GM19452 (cell line): ENCODE measurements around the gene MACROD2.
"Not testable (repeated sequence)": the region's sequence is repeated elsewhere in the genome, so short reads cannot be mapped to it uniquely, and the experiment has no call there.

Experiments used
- ATAC-seq: cut with Tn5 transposase; IDR thresholded peaks from one replicate; pipeline ENCODE4 v1.9.1; 2021; ENCODE audit not compliant: unreplicated experiment

MACROD2 gene

DNA sequence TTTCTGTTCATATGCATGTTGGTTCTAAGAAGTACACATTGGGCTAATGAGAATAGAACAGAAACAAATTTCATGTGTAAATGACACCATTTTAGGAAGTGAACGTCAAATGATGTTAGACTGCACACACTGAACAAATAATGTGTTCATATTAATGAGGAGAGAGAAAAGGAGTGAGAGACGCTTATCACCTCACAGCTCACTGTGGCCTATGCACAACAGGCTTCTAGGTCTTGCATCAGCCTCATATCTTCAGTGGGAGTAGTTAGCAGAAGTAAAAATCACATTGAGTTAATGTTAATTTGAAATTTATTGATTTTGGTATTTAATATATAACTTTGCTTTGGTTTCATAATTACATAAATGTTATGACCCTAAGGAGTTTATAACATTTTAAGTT, 454.9 kb downstream of the MACROD2 start:
- ATAC-seq, result no peak

DNA sequence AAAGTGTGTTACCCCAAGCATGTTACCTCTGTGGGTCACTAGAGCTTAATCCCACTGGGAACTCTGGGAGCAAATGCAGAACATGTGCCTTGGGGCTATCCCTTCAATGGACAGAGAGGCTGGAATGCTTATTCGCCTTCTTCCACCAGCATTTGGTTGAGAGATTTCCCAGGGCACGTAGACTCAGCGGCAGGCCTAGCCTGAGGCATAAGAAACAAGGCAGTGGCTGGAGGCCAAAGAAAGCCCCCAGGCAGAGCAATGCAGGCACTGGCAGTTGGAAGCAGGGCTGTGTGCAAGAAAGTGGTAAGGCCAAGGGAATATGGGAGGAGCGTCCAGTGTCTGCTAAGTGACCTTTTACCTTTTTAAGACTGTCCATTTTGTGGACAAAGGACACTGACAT, 456.1 kb downstream of the MACROD2 start:
- no peak for ATAC-seq

DNA sequence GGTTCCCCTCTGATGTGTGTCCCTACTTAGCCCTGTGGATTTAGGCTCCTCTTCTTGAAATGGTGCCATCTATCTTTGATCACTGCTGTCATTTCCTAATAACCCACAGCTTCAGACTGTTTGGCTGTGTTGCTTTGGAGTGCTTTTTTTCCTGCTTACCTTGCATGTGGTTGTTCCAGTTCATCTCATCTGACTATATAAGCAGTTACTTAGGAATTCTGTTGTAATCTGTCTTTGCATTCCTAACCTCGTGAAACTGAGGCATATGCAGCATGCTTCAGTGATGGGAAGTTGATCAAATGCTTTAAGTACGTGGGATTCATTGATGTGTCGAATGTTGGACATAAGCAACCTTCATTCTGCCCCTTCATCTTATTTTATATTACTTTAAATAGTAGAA, 457.9 kb downstream of the MACROD2 start:
- no peak for ATAC-seq

DNA sequence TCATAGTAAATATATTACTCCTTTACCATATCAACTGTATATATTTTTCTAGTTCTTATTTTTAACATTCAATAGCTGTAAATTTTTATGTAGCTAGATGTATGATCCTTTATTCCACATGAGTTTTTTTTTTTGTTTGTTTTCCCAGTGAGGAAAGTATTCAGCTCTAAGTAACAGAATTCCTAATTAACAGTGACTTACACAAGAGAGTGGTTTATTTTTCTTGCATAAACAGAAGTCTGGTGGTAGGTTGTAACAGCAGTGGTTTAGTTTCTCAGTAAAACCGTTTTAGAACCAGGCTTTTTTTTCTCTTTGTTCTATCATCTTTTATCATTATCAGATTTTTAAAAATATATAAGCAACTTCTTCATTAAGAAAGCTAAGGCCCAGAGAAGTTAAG, 459.0 kb downstream of the MACROD2 start:
- ATAC-seq, result no peak

DNA sequence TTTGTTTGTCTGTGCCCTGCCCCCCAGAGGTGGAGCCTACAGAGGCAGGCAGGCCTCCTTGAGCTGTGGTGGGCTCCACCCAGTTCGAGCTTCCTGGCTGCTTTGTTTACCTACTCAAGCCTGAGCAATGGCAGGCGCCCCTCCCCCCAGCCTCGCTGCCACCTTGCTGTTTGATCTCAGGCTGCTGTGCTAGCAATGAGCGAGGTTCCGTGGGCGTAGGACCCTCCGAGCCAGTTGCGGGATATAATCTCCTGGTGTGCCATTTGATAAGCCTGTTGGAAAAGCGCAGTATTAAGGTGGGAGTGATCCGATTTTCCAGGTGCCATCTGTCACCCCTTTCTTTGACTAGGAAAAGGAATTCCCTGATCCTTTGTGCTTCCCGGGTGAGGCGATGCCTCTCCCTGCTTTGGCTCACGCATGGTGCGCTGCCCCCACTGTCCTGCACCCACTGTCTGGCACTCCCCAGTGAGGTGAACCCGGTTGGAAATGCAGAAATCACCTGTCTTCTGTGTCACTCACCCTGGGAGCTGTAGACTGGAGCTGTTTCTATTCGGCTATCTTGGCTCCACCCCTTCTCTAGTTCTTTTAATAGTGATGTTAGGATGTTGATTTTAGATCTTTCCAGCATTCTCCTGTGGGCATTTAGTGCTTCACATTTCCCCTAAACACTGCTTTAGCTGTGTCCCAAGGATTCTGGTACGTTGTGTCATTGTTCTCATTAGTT, 471.9 kb downstream of the MACROD2 start:
- ATAC-seq, result not testable (repeated sequence)

DNA sequence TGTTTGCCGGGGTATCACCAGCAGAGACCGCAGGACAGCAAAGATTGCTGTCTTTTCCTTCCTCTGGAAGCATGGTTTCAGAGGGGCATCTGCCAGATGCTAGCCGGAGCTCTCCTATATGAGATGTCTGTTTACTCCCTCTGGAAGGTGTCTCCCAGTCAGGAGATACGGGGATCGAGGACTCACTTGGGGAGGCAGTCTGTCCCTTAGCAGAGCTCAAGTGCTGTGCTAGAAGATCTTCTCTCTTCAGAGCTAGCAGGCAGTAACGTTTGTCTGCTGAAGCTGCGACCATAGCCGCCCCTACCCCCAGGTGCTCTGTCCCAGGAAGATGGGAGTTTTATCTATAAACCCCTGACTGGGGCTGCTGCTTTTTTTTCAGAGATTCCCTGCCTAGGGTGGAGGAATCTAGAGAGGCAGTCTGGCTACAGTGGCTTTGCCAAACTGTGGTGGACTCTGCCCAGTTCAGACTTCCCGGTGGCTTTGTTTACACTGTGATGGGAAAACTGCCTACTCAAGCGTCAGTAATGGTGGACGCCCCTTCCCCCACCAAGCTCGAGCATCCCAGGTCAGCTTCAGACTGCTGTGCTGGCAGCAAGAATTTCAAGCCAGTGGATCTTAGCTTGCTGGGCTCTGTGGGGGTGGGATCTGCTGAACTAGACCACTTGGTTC, 475.0 kb downstream of the MACROD2 start:
- ATAC-seq, result no peak

DNA sequence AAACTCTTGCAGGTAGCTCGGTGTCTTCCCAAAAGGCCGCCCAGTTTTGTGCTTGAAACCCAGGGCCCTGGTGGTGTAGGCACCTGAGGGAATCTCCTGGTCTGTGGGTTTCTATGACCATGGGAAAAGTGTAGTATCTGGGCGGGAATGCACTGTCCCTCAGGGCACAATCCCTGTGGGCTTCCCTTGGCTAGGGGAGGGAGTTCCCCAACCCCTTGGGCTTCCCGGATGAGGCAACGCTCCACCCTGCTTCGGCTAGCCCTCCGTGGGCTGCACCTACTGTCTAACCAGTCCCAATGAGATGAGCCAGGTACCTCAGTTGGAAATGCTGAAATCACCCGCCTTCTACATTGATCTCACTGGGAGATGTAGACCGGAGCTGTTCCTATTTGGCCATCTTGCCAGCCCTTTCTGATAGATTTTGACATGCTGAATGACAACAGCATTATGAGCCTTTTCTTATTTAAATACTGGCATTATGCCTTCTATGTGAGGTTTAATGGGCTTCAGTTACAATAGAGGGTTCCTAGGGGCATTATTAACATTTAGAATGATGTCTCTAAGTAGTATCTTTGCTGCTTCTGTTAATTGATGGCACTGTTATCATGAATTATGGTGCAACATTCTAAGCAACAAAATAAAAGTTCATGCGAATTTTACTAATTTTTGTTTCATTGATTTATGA, 475.8 kb downstream of the MACROD2 start:
- ATAC-seq, result no peak

DNA sequence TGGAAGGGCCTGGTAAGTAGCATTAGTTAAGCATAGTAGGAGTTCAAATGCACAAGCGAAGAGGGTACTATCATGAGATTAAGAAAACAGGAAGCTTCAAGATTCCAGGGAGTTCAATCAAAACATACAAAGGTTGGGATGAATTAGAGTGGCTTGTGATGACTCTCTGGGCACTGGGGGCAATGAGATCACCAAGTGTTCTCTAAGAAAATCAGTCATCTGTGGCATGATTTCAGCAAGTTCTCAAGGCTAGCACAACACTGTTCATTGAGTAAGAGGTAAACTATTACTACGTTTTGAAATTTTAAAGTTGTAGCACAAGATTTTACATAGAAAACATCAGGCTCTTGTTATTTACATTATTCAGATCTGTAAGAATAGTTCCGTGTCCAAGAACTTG, 481.8 kb downstream of the MACROD2 start:
- ATAC-seq, result no peak

DNA sequence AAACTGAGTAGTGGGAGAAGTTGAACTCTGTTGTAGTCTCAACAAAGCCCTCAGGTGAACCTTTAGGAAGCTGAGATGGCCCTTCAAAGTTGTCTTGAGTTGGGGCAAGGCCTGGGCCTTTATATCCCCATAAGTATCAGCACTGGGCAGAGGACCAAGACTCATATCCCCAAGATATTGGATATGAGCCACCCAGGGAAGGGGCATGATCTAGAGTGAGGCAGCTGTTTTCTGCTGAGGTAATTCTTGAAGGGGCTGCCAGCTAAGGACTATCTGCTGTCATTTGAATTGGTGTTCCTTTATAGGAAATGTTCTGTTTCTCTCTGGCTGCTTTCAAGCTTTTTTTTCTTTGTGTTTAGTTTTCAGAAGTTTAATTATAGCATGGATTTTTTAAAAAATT, 482.8 kb downstream of the MACROD2 start:
- ATAC-seq, result no peak

DNA sequence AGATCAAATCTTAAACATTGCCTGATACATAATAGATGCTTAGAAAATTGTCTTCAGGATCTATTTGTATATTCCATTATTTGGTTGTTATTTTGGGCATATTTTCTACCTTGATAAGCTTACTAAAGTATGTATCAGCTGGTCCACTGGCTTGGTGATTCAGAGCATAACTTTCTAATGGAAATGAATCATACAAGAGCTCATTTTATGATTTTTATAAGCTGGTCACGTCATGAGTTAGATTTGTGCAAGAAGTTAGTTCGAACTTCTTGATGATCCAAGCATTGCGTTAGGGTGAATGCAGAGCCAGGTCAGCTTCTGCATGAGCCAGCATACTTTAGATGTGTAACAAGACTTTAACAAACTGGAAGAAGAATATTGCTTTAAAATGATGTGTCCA, 486.5 kb downstream of the MACROD2 start:
- no peak for ATAC-seq

DNA sequence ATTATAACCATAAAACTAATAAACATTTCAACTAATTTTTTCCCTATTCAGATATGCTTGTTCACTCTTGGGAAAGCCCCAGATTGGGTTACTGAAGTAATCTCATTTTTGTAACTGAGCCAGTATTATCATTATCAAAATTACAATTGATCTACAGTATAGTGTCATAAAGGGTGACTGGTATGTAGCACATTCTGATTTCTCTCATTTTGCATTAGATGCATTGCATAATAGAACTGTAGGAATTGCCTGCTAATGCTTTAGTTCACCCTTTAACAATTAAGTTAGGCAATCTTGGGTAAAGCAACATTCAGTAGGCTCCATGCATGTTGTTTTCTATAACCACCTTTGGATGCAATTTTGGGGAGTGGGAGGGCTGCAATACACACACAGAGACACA, 492.9 kb downstream of the MACROD2 start:
- no peak for ATAC-seq

DNA sequence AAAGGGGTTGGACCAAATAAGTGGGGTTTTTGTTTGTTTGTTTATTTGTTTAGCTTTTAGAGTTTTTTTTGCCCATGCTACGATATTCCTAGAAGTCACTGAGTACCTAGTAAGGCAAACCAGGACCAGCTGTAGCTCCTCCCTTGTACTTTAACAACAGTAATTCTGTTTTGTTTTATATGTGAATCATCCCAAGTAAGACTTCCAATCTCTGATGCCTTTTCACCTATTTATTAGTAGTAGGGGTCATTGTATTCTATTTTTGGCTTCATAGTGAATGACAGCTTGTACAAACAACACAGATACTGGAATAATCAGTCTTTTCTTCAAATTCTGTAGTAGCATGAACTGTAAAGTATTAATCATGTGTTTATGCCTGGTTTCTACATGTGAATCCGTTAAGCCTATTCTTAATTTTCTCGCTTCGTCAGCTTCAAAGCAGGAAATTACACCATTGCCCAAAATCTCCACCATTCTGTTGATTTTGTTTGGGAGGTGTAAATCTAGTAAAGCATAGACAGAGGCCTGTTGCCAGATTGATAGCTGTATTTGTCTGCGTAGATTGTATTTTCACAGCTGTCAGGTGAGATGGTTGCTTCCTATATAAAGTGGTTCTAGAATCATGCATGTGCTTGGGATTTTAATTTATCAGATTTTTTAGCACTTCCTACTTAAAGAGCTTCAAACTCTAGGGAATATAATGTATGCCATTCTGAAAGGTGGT, 493.6 kb downstream of the MACROD2 start:
- ATAC-seq, result no peak

DNA sequence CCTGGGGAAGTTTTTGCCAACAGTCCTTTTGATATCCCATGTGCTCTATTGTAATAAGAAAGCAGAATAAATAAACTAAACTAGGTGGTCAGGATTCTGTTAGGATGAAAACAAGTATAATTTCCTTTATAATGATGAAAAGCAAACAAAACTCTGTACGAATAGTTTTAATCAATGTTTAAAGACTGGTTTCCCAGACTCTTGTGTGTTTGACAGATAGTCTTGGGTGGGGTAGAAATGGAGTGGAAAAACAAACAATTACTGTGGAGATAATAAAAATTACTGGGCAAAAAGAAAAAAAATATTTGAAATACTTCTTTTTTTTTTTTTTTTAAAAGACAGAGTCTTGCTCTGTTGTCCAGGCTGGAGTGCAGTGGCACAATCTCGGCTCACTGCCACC, 494.2 kb downstream of the MACROD2 start:
- no peak for ATAC-seq

DNA sequence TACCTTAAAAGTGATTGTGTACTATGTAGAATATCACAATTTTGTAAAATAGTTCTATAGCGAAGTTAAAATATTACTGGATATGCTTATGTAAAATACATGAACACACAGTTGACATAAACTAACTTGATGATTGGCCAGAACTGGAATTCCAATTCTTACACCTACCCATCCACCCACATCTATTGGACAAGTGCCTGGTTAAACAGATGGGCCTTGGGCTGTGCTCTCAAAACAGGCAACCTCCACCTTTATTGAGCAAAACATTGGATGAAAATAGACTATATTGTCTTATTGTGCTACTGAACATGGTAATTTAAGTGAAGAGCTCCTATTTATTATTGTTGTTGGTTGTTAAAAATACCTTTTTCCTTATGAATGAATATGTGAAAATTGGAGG, 496.1 kb downstream of the MACROD2 start:
- no peak for ATAC-seq

DNA sequence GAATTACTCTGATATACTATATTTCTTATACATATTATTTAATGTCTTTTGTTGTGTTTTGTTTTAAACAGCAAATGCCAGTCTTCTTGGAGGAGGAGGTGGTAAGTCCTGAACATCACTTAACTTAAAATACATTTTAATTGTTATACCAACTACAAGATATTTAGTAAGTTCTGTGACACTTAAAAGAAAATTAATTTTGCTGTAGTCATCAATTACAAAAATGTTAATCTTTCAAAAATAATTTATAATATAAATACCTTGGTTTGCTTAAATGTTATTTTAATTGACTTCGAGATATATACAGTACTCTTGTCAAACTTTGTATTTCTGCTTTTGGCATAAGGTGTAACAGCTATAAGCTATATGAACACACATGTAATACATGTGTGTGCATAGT, 498.1 kb downstream of the MACROD2 start:
- no peak for ATAC-seq

DNA sequence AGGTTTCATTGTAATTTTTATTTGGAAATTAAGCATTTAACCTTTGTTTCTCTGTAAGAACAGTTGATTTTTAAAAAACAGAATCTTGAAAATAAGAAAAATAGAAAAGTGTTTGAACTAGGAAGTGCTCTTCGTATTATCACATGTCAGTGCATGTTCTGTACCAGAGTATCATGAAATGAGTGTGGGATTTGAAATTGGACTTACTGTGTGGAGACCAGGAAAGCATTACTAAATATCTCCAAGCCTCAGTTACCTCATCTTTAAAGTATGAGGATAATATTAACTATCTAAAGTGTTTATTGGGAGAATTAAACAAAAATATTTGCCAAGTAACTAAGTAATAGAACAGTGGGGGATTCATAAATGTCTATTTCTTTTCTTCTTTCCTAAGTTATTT, 499.0 kb downstream of the MACROD2 start:
- ATAC-seq, result no peak

DNA sequence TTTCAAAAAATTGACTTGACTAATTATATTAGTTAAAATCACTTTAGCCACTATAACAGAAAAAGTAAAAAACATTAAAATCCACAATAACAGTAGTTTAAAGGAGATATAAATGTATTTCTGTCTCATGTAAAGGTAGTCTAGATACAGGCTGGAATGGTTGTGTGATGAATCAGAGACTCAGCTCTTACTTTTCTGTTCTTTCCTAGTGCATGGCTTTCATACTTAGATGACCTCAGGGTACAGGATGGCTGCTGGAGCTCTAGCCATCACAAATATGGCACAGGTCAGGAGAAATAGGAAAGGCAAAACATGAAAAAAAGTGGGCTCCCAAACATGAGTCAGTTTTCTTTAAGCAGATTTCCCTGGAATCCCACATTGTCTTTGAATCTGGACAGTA, 499.8 kb downstream of the MACROD2 start:
- no peak for ATAC-seq

DNA sequence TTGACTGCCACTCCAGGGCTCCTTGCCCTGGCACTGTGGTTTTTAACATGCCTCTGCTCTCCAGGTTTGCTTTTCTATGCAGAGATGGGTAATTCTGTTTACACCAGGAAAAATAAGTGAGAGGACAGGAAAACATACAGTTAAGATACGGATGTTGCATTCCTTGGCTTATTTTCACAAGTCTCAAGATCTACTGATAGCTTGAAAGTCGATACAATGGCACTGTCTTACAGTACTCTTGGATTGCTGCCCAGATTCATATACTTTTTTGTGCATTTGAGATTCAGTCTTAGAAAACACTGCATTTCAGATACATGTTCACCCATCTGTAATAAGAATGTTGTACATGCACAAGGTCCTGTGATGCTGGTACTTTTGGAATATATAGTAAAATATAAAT, 501.7 kb downstream of the MACROD2 start:
- ATAC-seq, result no peak

DNA sequence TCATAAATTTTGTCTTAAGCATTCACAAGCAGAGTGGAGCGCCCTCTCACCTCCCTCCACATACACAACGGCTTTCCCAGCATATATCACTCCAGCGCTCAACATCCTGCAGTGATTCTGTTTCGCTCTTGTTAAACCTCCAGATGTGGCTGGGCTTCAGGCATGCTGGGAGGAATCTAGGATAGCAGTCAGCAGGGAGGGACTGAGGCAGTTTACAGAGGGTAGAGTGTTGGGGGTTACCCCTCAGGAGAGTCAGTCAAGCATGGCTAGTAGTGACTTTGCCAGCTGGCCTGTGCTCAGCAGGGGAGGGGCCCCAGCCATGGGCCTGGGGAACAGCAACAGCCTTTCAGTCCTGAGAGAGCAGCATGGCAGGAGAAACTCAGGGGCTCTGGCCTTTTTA, 503.5 kb downstream of the MACROD2 start:
- no peak for ATAC-seq

DNA sequence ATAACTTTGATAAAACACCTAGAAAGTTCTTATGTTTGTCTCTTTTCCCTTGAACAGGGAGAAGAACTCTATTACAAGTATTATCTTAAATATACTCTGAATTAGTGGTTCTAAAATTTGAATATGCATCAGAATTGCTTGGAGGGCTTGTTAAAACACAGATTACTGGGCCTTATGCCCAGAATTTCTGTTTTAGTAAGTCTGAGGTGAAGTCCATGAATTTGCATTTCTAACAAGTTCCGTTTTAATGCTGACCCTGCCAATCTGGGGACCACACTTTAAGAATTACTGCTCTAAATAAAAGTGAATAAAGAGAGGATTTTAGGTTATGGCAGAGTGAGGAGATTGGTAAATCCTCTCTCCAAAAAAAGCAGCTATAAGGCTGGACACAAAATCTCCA, 510.2 kb downstream of the MACROD2 start:
- ATAC-seq, result no peak

DNA sequence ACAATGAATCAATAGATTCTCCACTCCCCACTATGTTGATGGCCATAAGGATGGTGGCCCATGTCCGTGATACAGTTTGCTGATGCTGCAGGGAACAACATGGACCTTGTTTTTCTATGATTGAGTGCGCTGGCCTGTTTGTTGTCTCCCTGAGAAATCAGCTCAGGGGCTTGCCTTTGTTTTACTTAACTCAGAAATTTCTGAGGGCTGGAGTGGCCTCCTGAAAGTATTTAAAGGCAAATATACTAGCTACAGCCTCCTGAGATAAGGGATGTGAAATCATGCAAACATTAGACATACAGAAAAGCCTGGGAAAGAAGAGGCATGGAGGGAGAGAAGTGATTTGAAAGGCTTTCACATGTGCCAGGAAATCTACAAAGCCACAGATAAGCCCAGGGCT, 512.4 kb downstream of the MACROD2 start:
- no peak for ATAC-seq

DNA sequence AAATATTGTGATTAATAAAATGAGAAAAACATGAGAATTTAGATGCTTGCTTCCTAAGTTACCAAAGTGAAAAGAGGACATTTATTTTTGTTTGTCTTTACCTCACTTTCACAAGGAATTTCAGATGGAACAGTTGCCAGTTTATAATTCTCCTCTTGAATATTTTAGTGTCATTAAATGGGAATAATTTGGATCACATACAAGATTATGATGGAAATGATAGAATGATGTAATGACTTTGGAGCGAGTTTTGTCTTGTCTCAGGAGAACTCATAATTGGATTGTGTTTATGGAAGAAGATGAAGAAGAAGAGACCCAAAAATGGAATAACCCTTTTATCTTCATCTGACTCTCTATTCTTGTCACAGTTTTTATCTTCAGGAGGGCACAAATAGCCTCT, 515.0 kb downstream of the MACROD2 start:
- no peak for ATAC-seq
